ENCODE results near the gene TMEM234.

The TMEM234 gene

DNA sequence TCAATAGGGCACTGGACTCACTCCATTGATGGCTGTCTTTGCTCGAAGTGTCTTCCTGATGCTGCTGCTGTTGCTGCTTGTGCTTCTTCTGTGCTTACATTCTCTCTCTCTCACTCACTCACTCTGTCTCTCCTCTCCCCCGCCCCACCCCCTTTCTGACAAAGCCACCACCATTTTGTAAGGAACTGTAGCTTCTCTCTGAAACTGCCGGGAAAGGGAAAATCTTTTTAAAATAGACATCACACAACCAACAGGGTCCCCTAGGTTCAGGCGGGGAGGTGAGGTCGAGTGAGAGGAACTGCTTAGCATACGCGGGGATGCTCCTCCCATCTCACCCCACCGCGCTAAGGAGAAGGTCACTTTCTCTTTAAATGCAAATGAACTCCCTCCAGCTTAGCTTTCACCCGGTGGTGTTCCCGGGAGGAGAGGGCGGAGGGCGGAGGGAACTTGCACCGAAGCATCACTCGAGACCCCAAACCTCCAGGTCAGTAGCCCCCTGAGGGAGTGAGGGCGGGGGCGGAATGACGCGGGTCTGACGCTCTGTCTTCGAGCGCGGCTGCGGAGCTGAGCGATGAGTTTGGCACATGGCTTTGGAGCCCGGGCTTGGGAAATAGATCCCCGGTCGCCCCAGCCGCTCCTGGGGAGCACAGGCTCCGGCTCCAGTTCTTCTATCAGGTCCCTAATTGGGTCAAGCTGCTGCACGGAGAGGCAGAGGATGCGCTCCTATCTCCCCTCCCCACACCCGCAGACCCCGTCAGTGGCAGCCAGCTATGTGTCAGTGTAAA is 21.7 kb downstream of the TMEM234 start, which contains the start of gene CCDC28B:
TSS of gene CCDC28B (plus strand) at position 370 of the 785 bp plus-strand sequence. CDS start 1,341 bp downstream, outside the sequence.
- peak; percentile 19 to 43 (median 29) for DNase-seq
- peaks cover 9% of the 10 kb centered on the region for H3K36me3 ChIP-seq (ENCODE audit: control insufficient read depth, insufficient read depth, low read length)
- peak within 1 kb of the TSS; percentile 67 for H3K4me3 ChIP-seq (ENCODE audit: insufficient read depth, low read depth, low read length, poor library complexity, severe bottlenecking)
- peaks cover 44% of the 10 kb centered on the region for H3K4me1 ChIP-seq (ENCODE audit: control insufficient read depth, insufficient read depth, low read length, poor library complexity, severe bottlenecking)
- no peaks in the 10 kb centered on the region for H3K9me3 ChIP-seq (ENCODE audit: control insufficient read depth, low read length)
- peak within 1 kb of the TSS; percentile 93 for H3K27ac ChIP-seq (ENCODE audit: insufficient read depth, low read length, poor library complexity, severe bottlenecking)
- no peaks in the 10 kb centered on the region for H3K27me3 ChIP-seq (replicated peaks; ENCODE audit: control insufficient read depth, insufficient read depth, low read length, poor library complexity, severe bottlenecking)

DNA sequence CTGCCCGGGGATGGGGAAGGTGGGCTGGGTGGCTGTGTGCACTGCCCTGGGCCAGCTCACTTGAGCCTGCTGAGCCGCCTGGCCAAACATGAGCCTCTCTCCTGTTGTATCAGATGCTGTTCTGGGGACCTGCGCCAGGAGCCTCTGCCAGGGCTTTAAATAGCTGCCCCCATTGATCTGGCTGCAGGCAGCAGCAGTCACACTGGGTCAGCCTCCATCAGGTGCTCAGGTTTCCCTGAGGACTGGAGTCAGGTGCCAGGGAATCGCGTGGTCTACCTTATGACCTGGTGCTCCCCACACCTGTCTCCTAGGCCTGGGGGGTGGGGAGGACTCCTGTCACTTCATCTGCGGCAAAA is 22.5 kb downstream of the TMEM234 start:
- no peaks in the 10 kb centered on the region for H3K27me3 ChIP-seq (replicated peaks; ENCODE audit: control insufficient read depth, insufficient read depth, low read length, poor library complexity, severe bottlenecking)
- peaks cover 16% of the 10 kb centered on the region for H3K36me3 ChIP-seq (ENCODE audit: control insufficient read depth, insufficient read depth, low read length)
- no peak for DNase-seq
- peaks cover 42% of the 10 kb centered on the region for H3K4me1 ChIP-seq (ENCODE audit: control insufficient read depth, insufficient read depth, low read length, poor library complexity, severe bottlenecking)
- H3K9me3 ChIP-seq (ENCODE audit: control insufficient read depth, low read length) = no peaks in the 10 kb centered on the region
- H3K27ac ChIP-seq (ENCODE audit: insufficient read depth, low read length, poor library complexity, severe bottlenecking) = peak overlapping the region; percentile 93
- H3K4me3 ChIP-seq (ENCODE audit: insufficient read depth, low read depth, low read length, poor library complexity, severe bottlenecking) = peak overlapping the region; percentile 67

DNA sequence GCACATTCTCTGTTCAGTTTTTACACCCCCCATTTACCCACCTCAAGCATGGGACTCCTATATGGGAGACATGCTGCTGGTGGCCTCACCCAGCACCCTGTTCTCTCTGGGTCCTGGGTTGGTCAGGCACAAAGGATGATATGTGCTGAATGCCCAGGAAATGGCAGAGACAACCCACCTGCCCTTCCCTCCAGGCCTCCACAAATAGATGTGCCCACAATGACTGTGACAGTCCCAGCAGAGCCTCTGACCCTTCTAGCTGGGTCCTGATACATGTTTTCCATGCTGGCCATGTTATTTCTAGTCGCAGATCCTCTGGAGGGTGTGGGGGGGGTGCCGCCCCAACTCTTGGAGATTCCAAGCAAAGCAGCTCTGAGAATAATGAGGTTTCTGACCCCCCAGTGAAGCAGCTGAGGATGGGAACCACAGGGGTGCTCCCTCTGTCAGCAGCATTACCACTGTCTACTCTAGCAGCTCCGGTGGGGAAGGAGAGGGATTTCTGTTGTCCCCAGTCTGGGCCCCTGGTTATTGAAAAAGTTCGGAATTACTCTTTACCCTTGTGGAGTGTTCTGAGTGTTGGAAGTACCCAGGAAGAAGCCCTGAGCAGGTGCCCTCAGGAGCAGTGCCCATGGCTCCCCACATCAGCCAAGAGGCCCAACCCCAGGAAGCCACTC is 23.0 kb downstream of the TMEM234 start:
- Histone ChIP-seq H3K27ac (ENCODE audit: insufficient read depth, low read length, poor library complexity, severe bottlenecking) (peak overlapping the region; percentile 93), H3K9me3 (ENCODE audit: control insufficient read depth, low read length) (no peaks in the 10 kb centered on the region), H3K4me1 (ENCODE audit: control insufficient read depth, insufficient read depth, low read length, poor library complexity, severe bottlenecking) (peaks cover 42% of the 10 kb centered on the region), H3K36me3 (ENCODE audit: control insufficient read depth, insufficient read depth, low read length) (peaks cover 21% of the 10 kb centered on the region), H3K4me3 (ENCODE audit: insufficient read depth, low read depth, low read length, poor library complexity, severe bottlenecking) (no peak overlapping the region), H3K27me3 (replicated peaks; ENCODE audit: control insufficient read depth, insufficient read depth, low read length, poor library complexity, severe bottlenecking) (no peaks in the 10 kb centered on the region)
- no peak for DNase-seq

DNA sequence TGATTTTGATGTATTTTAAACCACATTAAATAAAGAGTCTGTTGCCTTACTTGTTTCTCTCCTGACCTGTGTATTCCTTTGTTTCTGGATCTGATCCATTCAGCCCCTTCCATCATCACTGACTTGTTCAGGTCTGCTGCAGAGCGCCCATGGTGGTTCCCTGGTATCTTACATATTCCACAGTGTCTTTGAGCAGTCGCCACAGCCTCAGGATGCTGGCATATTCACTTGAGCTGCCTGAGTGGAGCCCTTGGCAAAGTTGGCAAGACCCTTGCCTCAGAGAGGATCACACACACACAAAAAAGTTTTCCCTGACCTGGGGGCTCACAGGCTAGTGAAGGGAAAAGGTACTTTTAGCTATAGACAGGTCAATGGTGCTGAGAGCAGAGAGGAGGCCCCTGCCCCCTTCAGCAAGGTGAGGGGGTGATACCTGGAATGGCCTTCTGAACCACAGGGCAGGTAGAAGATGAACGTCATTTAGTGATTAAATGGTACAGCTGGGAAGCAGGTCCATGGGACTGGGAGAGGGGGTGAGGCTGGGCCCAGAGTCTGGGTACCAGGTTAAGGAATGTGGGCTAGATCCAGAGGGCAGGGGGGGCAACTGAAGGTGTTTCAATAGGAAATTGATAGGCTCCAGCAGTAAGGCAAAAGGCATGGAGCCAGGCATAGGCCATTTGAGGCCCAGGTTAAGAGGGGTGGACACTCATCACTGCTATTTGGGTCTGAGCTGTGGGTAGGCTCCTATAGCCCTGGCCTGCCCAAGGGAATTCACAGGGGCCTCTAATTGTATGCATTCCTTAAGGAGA is 23.7 kb downstream of the TMEM234 start:
- peaks cover 42% of the 10 kb centered on the region for H3K4me1 ChIP-seq (ENCODE audit: control insufficient read depth, insufficient read depth, low read length, poor library complexity, severe bottlenecking)
- no peak overlapping the region for H3K27ac ChIP-seq (ENCODE audit: insufficient read depth, low read length, poor library complexity, severe bottlenecking)
- H3K36me3 ChIP-seq (ENCODE audit: control insufficient read depth, insufficient read depth, low read length) = peaks cover 29% of the 10 kb centered on the region
- H3K4me3 ChIP-seq (ENCODE audit: insufficient read depth, low read depth, low read length, poor library complexity, severe bottlenecking) = no peak overlapping the region
- H3K9me3 ChIP-seq (ENCODE audit: control insufficient read depth, low read length) = no peaks in the 10 kb centered on the region
- no peaks in the 10 kb centered on the region for H3K27me3 ChIP-seq (replicated peaks; ENCODE audit: control insufficient read depth, insufficient read depth, low read length, poor library complexity, severe bottlenecking)
- DNase-seq = no peak

DNA sequence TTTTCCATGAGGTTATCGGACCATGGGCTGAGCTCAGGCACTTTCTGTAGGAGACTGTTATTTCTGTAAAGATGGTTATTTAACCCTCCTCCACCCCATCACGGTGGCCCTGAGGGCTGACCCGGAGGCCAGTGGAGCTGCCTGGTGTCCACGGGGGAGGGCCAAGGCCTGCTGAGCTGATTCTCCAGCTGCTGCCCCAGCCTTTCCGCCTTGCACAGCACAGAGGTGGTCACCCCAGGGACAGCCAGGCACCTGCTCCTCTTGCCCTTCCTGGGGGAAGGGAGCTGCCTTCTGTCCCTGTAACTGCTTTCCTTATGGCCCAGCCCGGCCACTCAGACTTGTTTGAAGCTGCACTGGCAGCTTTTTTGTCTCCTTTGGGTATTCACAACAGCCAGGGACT is 24.3 kb downstream of the TMEM234 start:
- no peak for DNase-seq
- Histone ChIP-seq H3K4me1 (ENCODE audit: control insufficient read depth, insufficient read depth, low read length, poor library complexity, severe bottlenecking) (peaks cover 42% of the 10 kb centered on the region), H3K36me3 (ENCODE audit: control insufficient read depth, insufficient read depth, low read length) (peaks cover 35% of the 10 kb centered on the region), H3K9me3 (ENCODE audit: control insufficient read depth, low read length) (no peaks in the 10 kb centered on the region), H3K27ac (ENCODE audit: insufficient read depth, low read length, poor library complexity, severe bottlenecking) (no peak overlapping the region), H3K4me3 (ENCODE audit: insufficient read depth, low read depth, low read length, poor library complexity, severe bottlenecking) (no peak overlapping the region), H3K27me3 (replicated peaks; ENCODE audit: control insufficient read depth, insufficient read depth, low read length, poor library complexity, severe bottlenecking) (no peaks in the 10 kb centered on the region)

DNA sequence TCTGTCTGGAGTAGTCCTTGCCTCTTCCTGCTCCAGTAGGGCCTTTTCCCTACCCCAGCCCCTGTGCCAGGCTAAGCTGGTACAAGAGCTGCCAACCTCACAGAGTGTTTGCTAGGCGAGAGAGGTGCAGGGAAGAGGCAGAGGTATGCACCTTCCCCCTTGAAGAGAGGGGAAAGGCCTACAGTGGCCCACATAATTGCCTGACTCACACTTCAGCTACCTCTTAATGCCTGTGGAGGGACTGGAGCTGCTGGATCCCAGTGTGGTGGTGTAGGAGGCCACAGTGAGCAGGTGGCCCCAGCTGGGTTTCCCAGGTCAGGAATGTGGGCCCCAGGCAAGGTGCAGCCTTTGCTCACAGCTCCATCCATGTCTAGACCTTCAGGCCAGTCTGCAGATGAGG is 25.1 kb downstream of the TMEM234 start:
- H3K9me3 ChIP-seq (ENCODE audit: control insufficient read depth, low read length) = no peaks in the 10 kb centered on the region
- H3K4me1 ChIP-seq (ENCODE audit: control insufficient read depth, insufficient read depth, low read length, poor library complexity, severe bottlenecking) = peaks cover 40% of the 10 kb centered on the region
- no peak for DNase-seq
- H3K27ac ChIP-seq (ENCODE audit: insufficient read depth, low read length, poor library complexity, severe bottlenecking) = no peak overlapping the region
- H3K4me3 ChIP-seq (ENCODE audit: insufficient read depth, low read depth, low read length, poor library complexity, severe bottlenecking) = no peak overlapping the region
- no peaks in the 10 kb centered on the region for H3K27me3 ChIP-seq (replicated peaks; ENCODE audit: control insufficient read depth, insufficient read depth, low read length, poor library complexity, severe bottlenecking)
- H3K36me3 ChIP-seq (ENCODE audit: control insufficient read depth, insufficient read depth, low read length) = peaks cover 42% of the 10 kb centered on the region

DNA sequence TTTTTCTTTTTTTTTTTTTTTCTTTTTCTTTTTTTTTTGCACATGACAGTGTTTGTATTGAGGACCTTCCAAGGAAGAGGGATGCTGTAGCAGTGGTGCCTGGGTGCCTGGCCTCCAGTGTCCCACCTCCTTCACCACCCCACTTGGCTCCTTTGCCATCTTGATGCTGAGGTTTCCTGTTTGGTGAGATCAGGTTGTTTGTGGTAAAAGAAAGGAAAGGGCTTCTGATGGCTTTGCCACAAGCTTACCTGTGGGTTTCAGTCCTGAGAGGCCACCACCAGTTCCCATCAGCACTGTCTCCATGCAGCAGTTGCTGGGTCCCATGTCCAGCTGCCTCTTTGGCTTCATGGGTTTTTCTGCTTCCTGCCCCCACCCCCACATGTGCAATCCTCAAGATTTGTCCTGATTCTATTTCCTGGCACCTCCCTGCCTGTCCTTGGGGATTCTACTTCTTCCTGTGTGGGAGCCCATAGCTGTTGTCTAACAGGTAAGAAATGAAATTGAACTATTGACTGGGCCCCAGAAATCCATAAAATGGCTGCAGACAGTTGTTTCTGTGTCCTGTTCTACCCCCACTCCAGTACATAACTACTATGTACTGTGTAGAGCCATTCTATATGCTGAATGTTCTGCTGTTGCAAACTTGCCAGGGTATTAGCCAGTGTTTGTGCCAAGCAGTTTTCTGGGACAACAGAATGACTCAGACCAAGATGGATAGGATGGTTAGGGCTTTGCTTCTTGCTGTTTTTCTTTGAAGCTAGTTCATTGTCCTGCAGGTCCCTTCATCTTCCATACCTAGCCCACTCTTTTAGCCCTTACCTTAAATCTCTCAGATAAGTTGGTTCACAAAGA is 26.0 kb downstream of the TMEM234 start:
- DNase-seq = peak in 1 of 3 donors; percentile 12
- H3K27ac ChIP-seq (ENCODE audit: insufficient read depth, low read length, poor library complexity, severe bottlenecking) = no peak overlapping the region
- no peaks in the 10 kb centered on the region for H3K27me3 ChIP-seq (replicated peaks; ENCODE audit: control insufficient read depth, insufficient read depth, low read length, poor library complexity, severe bottlenecking)
- H3K4me1 ChIP-seq (ENCODE audit: control insufficient read depth, insufficient read depth, low read length, poor library complexity, severe bottlenecking) = peaks cover 32% of the 10 kb centered on the region
- H3K36me3 ChIP-seq (ENCODE audit: control insufficient read depth, insufficient read depth, low read length) = peaks cover 51% of the 10 kb centered on the region
- H3K4me3 ChIP-seq (ENCODE audit: insufficient read depth, low read depth, low read length, poor library complexity, severe bottlenecking) = peak overlapping the region; percentile 11
- H3K9me3 ChIP-seq (ENCODE audit: control insufficient read depth, low read length) = no peaks in the 10 kb centered on the region

DNA sequence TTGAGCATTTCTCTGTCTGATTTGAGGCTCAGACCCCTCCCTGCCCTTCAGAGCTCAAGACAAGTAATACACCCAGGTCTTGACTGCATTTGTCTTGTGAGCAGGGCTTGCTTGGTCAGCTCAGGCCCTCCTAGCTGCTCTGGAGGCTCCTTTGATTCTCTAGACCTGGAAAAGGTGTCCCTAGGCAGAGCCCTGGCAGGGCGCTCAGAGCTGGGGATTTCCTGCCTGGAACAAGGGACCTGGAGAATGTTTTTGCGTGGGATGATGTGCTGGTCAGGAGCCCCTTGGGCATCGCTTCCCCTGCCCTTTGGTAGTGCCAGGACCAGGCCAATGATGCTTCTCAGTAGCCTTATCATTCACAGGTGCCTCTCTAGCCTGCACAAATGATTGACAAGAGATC is 26.6 kb downstream of the TMEM234 start:
- H3K4me3 ChIP-seq (ENCODE audit: insufficient read depth, low read depth, low read length, poor library complexity, severe bottlenecking) = no peak overlapping the region
- no peak overlapping the region for H3K27ac ChIP-seq (ENCODE audit: insufficient read depth, low read length, poor library complexity, severe bottlenecking)
- DNase-seq = no peak
- peaks cover 58% of the 10 kb centered on the region for H3K36me3 ChIP-seq (ENCODE audit: control insufficient read depth, insufficient read depth, low read length)
- H3K4me1 ChIP-seq (ENCODE audit: control insufficient read depth, insufficient read depth, low read length, poor library complexity, severe bottlenecking) = peaks cover 32% of the 10 kb centered on the region
- no peaks in the 10 kb centered on the region for H3K9me3 ChIP-seq (ENCODE audit: control insufficient read depth, low read length)
- H3K27me3 ChIP-seq (replicated peaks; ENCODE audit: control insufficient read depth, insufficient read depth, low read length, poor library complexity, severe bottlenecking) = no peaks in the 10 kb centered on the region

DNA sequence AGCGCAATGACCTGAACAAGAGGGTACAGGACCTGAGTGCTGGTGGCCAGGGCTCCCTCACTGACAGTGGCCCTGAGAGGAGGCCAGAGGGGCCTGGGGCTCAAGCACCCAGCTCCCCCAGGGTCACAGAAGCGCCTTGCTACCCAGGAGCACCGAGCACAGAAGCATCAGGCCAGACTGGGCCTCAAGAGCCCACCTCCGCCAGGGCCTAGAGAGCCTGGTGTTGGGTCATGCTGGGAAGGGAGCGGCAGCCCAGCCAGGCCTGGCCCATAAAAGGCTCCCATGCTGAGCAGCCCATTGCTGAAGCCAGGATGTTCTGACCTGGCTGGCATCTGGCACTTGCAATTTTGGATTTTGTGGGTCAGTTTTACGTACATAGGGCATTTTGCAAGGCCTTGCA is 27.2 kb downstream of the TMEM234 start:
- Histone ChIP-seq H3K27me3 (replicated peaks; ENCODE audit: control insufficient read depth, insufficient read depth, low read length, poor library complexity, severe bottlenecking) (no peaks in the 10 kb centered on the region), H3K27ac (ENCODE audit: insufficient read depth, low read length, poor library complexity, severe bottlenecking) (no peak overlapping the region), H3K4me1 (ENCODE audit: control insufficient read depth, insufficient read depth, low read length, poor library complexity, severe bottlenecking) (peaks cover 30% of the 10 kb centered on the region), H3K36me3 (ENCODE audit: control insufficient read depth, insufficient read depth, low read length) (peaks cover 63% of the 10 kb centered on the region), H3K9me3 (ENCODE audit: control insufficient read depth, low read length) (no peaks in the 10 kb centered on the region), H3K4me3 (ENCODE audit: insufficient read depth, low read depth, low read length, poor library complexity, severe bottlenecking) (no peak overlapping the region)
- DNase-seq = no peak

Data from effector memory CD4-positive, alpha-beta T cell (primary cell).